Stimulated activated naive CD8-positive, alpha-beta T cell treated with anti-CD3 and anti-CD28 coated beads, Interleukin-15, Interleukin-2, amounts not matched to agents 100 U/mL and 50 U/mL, for 24 hours (primary cell): Measurements from ENCODE around the gene RXYLT1.
"Not testable (repeated sequence)": the region's sequence is repeated elsewhere in the genome, so short reads cannot be mapped to it uniquely, and the experiment has no call there.

Source experiments
- ATAC-seq: fragments of 150-1000 bp; cut with Tn5 transposase; one replicate; pipeline ENCODE4 v1.10.0; 2021
- DNase-seq: peaks from one replicate; pipeline ENCODE4 v3.0.0; 2021

The RXYLT1 gene

DNA sequence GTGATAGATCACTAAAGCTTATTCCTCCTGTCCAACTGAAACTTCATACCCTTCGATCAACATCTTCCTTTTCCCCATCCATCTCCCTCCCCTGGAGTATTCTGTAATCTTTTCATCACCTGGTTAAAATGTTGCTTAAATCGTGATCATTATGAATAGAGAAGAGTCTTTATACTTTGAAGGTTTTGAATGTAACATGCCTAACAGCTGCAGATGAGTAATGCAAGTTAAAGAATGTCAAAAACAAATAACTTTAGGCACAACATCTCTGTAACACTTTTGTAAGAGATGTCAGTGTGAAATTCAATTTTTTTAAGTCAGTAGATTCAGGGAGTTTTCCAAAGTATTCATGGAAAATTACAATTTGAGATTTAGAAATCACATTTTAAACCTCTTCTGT, 25.0 kb downstream of the RXYLT1 start:
- DNase-seq (no peak), ATAC-seq (no peak)

DNA sequence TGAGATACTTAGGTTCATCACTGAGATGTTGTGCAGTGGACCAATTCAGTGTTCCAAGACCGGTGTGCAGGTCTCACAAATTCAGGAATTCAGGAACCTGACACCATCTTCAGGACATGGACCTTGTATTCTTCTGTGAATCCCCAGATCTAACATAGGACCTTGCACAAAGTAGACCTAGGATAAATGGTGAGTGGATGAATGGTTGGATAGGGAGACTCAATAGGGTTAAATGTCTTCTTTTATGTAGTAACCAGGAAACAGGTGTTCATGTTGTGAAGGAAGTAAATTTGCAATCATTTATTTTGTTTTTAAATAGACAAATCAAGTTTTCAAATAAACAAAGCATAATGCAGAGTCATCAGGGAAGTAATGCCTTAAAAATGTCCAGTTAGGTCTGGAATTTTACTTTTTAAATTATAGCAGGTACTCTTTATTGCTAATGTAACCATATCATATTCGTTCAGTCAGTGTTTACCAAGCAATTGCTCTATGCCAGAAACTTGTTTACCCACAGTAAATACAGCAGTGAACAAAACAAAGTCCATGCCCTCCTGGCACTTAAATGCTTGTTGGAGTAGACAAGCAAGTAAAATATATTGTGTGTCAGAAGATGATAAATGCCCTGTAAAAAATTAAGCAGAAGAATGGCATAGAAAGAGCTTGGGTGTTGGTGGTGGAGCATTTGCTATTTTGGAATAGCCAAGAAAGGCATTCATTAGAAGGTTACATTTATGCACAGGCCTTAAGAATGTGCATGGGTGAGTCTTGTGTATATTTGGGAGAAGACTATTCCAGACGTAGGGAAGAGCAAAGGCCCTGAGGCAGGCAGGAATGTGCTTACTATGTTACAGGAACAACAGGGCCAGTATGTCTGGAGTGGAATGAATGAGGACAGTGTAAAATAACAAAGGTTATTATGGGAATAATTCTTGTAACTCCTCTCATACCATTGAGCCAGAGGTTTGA, 26.3 kb downstream of the RXYLT1 start:
- ATAC-seq (no peak), DNase-seq (no peak)

DNA sequence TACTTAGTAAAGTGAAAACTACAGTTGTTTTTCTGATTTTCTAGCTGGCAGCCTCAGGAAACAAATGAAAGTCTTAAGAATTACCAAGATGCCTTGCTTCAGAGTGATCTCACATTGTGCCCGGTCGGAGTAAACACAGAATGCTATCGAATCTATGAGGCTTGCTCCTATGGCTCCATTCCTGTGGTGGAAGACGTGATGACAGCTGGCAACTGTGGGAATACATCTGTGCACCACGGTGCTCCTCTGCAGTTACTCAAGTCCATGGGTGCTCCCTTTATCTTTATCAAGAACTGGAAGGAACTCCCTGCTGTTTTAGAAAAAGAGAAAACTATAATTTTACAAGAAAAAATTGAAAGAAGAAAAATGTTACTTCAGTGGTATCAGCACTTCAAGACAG, 28.9 kb downstream of the RXYLT1 start:
- DNase-seq = no peak
- no peak for ATAC-seq

DNA sequence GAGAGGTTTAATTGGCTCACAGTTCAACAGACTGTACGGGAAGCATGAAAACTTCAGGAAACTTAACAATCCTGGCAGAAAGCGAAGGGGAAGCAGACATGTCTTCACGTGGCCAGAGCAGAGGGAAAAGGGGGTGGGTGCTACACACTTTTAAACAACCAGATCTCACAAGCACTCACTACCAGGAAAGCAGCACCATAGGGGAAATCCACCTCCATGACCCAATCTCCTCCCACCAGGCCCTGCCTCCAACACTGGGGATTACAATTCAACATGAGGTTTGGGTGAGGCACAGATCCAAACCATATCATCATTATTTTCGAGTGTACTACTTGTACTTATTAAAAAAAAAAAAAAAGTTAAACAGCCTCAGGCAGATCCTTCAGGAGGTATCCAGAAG, 29.9 kb downstream of the RXYLT1 start:
- ATAC-seq = no peak

DNA sequence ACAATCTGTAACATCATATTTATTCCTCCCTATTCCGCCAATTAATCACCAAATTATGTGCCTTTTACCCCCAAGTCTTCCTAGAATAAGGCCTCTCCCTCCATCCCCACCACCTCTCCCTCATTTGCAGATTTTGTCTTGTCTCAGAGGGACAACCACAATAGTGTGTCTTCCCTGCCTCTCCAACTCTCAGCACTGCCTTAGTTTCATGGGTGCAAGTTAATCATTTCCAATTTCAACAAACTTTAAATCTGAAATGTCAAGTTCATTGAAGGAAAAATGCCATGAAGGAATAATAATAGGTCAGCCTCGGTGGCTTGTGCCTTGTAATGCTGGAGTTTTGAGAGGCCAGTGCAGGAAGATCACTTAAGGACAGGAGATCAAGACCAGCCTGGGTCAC, 31.6 kb downstream of the RXYLT1 start:
- no peak for DNase-seq
- no peak for ATAC-seq

More for the DNA sequence above, 29.9 kb downstream of the RXYLT1 start:
- DNase-seq = no peak

DNA sequence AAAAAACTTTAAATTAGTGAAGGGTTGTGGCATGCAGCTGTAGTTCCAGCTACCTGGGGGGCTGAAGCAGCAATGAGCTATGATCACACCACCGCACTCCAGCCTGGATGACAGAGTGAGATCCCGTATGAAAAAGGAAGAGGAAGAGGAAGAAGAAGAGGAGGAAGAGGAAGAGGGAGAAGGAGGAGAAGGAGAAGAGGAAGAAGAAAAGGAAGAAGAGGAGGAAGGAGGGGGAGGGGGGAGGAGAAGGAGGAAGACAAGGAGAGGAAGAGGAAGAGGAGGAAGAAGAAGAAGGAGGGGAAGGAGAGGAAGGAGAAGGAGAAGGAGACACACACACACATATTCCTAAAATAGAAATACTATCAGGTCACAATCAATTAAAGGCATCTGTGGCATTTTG, 32.0 kb downstream of the RXYLT1 start:
- ATAC-seq = no peak

DNA sequence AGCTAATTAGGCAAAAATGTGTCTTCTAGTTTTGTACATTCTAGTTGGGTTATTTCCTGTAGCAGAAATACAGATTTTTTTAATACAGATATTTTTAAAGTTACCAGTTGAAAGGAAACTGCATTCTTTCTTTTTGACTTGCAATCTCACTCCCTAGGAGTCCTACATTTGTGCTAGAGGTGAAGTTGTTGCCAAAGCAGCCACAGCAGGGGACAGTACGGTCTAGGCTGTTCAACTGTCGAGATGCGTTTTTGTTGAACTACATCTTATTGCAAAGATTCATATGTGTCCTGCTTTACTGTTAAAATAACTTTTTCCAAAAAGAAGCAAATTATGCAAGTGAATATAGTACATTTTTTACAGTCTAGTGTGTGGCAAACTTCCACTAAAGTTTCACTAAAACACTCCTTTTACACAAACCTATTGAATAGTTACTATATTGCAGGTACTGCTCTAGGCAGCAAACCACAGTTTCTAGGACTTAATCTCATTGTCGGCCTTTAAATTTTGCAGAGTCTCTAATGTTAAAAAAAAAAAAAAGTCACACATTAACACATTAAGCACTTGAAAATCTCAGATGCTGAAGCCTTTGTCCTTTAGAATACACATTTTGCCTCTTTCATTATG, 34.5 kb downstream of the RXYLT1 start:
- ATAC-seq = peak; percentile 30
- no peak for DNase-seq

More for the DNA sequence above, 32.0 kb downstream of the RXYLT1 start:
- no peak for DNase-seq

DNA sequence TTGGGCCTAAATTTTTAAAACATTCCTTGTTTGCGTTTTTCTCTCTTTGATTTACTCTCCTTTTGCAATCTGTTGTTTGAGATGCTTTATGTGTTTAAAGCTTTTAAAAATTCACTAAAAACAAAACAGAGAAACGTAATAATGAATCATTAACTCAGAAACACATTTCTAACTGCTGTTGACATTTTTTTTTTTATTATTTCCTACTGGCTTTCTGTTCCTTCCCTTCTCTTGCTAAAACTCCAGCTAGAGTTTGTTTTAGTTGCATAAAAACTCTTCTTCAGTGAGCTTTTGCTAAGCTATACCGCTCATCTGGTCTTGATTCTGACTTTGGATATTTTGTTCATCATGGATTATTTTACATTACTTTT, 35.8 kb downstream of the RXYLT1 start:
- ATAC-seq (no peak), DNase-seq (no peak)

DNA sequence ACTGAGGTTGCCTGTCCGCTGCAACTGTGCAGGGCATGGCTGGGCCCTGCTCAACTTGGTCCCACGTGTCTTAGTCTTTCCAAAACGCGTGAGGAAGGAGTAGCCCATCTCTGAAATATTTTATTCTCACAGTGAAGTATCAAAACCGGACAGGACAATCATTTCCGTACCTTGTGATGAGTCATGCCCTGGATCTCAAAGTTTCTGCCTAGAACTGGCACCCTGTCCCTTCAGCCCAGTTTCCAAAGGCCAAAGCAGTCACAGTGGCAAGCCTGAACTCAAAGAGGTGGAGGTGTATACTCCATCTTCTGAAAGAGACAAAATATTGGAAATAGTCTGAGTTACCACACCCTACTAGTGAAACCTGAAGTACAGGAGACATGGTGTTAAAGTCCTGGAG, 36.3 kb downstream of the RXYLT1 start:
- DNase-seq (no peak), ATAC-seq (no peak)

DNA sequence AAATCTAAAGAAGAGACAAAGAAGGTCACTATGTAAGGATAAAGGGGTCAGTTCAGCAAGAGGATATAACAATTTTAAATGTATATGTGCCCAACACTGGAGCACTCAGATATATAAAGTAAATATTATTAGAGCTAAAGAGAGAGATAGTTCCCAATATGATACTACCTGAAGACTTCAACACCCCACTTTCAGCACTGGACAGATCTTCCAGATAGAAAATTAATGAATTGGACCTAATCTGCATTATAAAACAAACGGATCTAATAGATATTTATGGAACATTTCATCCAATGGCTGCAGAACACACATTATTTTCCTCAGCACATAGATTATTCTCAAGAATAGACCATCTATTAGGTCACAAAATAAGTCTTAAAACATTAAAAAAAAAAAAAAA, 40.7 kb downstream of the RXYLT1 start:
- ATAC-seq (no peak), DNase-seq (no peak)

DNA sequence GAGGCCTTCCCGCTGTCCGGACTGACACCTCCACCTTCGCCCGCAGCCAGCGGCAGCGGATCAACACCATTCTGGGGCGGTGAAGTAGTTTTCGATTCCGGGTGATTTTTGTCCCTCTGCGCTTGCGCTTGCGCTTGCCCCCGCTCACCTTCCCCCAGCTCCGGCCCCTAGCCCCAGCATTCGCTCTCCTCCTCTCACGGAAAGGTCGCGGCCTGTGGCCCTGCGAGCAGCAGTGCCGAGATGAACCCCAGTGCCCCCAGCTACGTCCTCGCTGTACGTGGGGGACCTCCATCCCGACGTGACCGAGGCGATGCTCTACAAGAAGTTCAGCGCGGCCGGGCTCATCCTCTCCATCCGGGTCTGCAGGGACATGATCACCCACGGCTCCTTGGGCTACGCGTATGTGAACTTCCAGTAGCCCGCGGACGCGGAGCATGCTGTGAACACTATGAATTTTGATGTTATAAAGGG, 42.1 kb downstream of the RXYLT1 start:
- ATAC-seq (no peak), DNase-seq (peak; percentile 12)

DNA sequence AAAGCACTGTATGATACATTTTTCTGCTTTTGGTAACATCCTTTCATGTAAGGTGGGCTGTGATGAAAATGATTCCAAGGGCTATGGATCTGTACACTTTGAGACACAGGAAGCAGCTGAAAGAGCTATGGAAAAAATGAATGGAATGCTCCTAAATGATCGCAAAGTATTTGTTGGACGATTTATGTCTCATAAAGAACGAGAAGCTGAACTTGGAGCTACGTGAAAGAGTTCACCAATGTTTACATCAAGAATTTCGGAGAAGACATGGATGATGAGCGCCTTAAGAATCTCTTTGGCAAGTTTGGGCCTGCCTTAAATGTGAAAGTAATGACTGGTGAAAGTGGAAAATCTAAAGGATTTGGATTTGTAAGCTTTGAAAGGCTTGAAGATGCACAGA, 42.6 kb downstream of the RXYLT1 start:
- no peak for DNase-seq
- ATAC-seq = no peak

DNA sequence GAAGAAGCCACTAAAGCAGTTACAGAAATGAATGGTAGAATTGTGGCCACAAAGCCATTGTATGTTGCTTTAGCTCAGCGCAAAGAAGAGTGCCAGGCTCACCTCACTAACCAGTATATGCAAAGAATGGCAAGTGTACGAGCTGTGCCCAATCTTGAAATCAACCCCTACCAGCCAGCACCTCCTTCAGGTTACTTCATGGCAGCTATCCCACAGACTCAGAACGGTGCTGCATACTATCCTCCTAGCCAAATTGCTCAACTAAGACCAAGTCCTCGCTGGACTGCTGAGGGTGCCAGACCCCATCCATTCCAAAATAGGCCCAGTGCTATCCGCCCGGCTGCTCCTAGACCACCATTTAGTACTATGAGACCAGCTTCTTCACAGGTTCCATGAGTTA, 43.3 kb downstream of the RXYLT1 start:
- ATAC-seq = no peak
- DNase-seq = no peak

DNA sequence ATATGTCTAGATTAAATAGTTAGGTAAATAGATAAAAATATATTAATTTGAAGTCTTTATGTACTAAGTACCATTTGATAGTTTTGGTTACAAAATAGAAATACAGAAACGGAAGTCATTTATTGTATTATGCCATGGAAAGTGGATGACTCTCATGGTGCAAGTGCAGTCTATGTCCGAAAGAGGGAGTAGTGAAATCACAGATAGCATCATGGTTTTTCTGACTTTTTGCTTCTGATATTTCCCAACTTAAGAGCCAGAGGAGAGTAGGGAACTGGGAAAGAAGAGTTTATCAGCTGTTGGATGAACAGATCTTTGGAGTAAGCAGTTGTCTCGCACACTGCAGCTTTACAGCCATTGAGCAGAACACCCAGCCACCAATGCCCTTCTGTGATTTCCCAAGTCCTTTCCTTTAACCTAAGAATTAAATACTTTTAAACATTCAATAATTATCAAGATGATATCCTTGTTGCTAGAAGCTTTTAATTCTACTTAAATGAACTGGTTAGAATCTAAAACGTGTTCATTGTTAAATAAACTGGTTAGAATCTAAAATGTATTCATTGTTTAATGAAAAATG, 46.4 kb downstream of the RXYLT1 start:
- DNase-seq (no peak), ATAC-seq (no peak)

DNA sequence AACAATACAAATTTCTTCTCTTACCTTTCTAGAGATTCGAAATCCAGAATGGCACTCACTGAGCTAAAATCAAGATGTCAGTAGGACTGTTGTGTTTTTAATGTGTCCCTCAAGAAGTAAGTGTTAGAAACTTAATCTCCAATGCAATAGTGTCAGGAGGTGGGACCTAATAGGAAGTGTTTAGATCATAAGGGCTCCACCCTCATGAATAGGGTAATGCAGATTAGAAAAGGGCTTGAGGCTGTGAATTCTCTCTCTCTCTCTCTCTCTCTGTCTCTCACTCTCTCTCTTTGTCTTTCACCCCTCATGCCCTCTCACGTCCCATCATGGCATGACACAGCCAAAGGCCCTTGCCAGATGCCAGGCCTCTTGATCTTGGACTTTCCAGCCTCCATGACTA, 49.2 kb downstream of the RXYLT1 start:
- DNase-seq (no peak), ATAC-seq (no peak)

DNA sequence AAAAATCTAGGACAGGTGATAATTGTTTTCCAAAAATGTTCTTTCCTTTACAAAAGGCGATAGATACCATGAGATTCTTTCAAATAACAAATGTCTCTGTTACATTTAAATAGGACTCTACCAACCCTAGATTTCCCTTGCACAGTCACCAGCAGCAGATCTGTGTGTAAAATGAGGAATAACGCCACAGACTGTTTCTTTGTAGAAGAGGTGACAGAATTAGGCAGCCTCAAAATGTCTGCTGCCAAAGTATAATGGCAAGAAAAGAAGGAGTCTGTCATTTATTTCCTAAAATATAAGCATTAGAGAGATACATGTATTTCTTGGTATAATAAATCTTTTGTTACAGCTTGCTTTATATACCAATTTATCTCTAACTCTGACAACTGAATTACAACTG, 56.3 kb downstream of the RXYLT1 start:
- ATAC-seq = no peak
- no peak for DNase-seq

DNA sequence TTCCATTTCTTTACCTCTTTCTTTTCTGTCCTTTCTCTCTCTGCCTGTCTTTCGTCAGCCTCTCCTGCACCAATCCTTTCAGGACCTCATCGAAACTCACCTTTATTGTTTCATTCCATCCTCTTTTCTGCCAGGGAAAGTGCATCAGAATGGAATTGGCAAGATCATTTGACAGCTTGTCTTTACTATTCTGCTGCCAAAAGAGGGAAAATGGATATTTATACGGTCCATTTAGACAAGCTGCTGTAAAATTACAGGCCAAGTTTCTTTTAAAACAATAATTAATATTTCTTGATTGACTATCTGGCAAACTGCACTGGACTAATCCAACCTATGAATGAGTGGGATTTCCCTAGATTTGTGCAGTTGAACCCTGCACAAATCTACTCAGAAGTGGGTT, 57.2 kb downstream of the RXYLT1 start:
- DNase-seq (no peak), ATAC-seq (no peak)

DNA sequence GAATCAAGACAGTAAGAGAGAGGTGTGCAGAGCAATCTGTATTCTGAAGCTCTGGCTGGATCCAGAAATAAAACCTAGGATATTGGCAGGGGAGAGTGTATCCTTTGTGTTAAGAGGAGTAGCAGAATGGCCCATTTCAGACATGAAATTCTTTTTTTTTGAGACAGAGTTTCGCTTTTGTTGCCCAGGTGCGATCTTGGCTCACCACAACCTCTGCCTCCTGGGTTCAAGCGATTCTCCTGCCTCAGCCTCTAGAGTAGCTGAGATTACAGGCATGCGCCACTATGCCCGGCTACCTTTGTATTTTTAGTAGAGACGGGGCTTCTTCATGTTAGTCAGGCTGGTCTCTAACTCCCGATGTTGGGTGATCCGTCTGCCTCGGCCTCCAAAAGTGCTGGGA, 58.7 kb downstream of the RXYLT1 start:
- ATAC-seq (no peak), DNase-seq (no peak)

DNA sequence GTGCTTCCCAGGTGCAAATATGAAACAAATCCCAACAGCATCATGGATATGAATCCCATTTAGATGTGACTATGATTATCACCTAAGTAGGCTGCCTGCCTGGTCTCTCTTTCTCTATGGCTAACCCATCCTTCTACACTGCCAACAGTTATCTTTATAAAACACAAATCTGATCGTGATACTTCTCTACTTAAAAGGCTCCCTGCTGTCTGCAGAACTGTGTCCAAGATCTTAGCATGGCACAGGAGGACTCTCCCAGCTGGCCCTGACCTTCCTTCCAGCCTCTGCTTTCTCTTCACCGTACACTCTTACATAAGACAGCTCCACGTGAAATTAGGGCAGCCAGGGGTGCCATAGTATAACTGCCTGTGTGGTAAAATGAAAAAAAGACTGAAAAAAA, 61.3 kb downstream of the RXYLT1 start:
- no peak for ATAC-seq
- DNase-seq = no peak

DNA sequence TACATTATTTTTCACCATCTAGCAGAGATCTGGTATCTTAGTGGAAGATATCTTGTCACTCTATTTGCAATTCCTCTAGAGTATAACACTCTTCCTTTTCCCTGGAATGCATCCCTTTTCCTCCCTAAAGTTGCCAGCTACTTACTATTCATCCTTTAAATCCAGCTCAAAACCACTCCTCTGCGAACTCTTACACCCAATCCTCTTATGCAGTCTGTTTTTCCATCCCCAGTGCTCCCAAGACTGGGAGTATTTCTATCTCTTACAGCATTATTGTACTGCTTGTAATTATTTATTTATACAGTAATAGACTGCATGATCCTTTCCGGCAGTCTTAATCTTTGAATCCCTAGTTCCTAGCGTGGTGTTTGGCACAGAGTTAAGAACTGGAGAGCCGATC, 61.9 kb downstream of the RXYLT1 start:
- no peak for DNase-seq

DNA sequence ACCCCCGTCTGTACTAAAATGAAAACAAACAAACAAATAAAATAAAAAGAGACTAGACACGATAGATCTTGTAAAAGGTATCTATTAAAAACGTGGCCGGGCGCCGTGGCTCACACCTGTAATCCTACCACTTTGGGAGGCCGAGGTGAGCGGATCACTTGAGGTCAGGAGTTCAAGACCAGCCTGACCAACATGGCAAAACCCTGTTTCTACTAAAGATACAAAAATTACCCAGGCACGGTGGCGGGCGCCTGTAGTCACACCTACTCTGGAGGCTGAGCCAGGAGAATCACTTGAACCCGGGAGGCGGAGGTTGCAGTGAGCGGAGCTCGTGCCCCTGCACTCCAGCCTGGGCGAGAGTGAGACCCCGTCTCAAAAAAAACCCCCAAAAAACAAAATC, 63.0 kb downstream of the RXYLT1 start:
- DNase-seq, ATAC-seq: not testable (repeated sequence)

More for the DNA sequence above, 61.9 kb downstream of the RXYLT1 start:
- no peak for ATAC-seq

DNA sequence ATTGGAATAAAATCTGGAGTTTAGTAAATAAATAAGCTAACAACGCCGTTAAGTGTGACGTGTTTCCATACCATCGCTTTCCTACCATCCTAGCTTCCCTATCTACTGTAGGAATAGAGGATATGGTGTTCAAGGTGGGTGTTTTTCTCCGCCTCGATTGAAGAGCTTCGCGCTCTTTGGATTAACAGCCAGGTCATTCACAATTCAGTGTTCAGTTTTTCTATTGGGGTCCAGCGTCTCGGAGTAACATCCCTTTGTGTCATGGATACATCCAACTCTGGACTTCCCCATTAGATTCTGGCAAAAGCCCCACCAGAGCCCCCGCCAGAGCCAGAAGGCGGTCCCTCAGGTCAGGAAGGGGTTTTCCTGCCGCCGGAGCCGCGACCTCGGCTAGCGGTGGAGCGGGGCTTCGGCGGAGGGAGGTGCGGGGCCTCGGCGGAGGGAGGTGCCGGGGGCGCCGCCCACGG, 63.6 kb downstream of the RXYLT1 start:
- DNase-seq (no peak), ATAC-seq (no peak)
